HG03469 (cell line): ENCODE data around the gene MAPK14.
A peak's percentile ranks its signal among the peaks of the same experiment; 100 is the strongest.
"Not testable (repeated sequence)": the region's sequence is repeated elsewhere in the genome, so short reads cannot be mapped to it uniquely, and the experiment has no call there.

ENCODE experiments used
- ATAC-seq: cut with Tn5 transposase; IDR thresholded peaks from one replicate; pipeline ENCODE4 v1.9.1; 2021; ENCODE audit warnings: mild to moderate bottlenecking, moderate library complexity, moderate number of reproducible peaks; ENCODE audit not compliant: unreplicated experiment

MAPK14 gene

DNA sequence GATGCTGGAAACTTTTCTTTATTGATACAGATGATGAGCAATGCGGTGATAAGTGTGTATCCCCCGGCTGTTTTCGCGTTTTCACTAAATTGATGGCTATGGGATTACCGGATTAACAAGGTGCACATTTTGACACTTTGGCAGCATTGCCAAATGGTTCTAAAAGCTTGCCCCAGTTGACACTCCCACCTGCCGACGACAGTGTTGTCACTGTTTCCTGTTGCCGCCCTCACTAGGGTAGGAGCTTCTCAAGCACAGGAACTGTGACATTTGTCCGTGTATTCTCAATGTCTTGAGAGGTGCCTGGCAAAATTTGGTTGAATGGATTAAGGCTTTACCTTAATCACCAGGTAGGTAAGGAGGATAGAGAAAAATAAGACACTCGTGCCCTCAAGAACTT is 92.9 kb downstream of the MAPK14 start:
- ATAC-seq, result no peak

- no peak for ATAC-seq
These were observed 93.6 kb downstream of the MAPK14 start for GRCh38 chr6:36120979-36121786.

DNA sequence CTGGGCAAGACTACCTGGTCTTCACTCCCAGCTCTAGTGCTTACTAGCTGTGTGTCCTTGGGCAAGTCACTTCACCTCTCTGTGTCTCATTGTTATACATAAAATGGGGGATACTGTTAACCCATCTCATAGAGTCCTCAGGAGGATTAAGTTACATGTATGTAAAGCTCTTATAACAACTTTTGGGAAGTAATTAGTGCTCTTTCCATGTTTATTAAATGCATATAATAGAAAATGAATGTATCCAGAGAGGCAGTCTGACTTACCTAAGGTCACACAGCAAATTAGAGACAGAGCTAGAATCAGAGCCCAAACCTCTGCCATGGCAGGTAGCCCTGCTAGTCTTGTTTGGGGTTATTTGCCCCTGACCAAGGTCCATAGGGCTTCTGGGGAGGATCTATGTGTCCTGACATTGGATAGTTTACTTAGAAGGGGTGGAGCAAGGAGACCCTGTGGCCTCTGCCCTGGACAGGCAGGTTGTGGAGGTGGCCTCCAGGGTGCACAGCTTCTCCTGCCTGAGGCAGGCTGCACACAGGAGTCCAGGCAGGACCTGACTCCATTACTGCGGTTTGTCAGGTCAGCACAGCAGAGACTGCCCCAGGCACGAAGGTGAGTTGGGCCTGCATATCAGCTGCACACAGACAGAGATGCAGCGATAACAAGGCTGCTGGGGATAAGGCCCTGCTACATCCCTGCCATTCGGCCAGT is 94.3 kb downstream of the MAPK14 start:
- ATAC-seq, result no peak

- ATAC-seq, result no peak
These were observed 95.1 kb downstream of the MAPK14 start for GRCh38 chr6:36122495-36123269.

DNA sequence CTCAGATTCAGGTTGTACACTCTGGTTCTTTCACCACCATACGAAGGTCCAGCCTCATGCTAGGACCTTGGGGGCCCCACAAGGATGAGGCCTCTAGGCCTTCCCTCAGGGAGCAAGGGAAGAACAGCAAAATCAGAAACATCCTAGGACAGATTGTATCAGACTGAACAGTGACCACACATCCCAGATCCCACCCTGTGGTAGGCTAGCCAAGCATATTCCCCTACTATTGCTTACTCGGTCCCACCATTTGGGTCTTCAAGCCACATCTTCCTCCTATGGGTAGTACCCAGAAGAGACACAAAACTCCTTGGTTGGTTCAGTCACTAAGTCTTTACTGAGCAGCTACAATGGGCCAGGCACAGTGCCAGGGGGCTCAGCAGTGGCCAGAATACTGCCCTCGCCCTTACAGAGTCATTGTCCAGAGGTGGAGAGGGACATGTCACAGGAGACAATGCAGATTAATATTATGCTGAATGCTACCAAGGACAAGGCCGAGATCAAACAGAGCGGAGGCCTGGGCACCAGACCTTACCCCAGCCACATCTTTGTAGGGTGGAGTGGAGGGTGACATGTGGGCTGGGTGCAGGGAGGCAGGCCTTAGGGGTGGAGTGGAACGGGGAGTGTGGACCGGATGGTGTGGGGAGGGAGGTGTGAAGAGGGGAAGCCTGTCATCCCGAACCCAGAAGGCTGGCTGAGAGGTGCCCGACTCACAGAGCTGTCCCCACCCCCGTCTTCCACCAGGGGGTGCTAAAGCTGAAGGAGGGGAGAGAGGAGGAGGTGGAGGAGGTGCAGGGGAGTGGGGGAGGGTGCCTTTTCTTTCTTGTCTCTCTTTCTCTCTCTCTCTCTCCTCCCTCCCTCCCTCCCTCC is 95.9 kb downstream of the MAPK14 start:
- ATAC-seq, result no peak

GRCh38 chr6:36124346-36124745 is 96.7 kb downstream of the MAPK14 start:
- not testable (repeated sequence) for ATAC-seq

DNA sequence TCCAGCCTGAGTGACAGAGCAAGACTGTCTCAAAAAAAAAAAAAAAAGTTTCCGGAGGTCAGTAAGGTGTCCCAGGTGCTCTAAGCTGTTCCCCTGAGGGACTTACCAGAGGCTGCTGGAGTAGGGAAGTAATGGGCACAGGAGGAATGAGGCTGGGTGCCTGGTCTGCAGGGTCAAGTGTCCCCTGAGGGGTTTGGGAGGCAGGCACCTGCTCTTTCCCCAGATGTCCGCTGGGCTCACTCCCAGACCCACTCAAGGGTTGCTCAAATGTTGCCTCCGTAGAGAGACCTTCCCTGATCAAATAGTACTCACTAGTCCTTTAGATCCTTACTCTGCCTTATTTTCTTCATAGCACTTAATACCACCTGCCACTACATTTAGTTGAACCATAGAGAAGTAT is 97.3 kb downstream of the MAPK14 start:
- no peak for ATAC-seq

DNA sequence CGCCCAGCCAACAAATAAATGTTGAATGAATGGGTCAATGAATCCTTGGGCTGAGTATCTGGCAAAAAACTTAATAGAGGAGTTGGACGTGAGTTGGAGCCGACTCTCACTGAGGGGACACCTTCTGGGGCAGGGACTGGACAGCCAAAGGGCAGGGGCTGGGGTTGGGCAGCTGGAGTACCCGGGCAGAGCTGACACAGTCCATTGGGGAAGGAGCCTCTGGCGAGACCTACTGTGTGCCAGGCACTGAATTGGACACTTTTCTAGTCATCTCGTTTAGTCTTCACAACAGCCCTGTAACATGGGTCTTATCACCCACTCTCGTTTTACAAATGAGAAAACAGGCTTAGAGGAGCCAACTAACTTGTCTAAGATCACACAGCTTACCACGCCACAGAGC is 98.0 kb downstream of the MAPK14 start:
- ATAC-seq, result no peak

GRCh38 chr6:36126121-36126520 is 98.5 kb downstream of the MAPK14 start:
- ATAC-seq, result no peak

DNA sequence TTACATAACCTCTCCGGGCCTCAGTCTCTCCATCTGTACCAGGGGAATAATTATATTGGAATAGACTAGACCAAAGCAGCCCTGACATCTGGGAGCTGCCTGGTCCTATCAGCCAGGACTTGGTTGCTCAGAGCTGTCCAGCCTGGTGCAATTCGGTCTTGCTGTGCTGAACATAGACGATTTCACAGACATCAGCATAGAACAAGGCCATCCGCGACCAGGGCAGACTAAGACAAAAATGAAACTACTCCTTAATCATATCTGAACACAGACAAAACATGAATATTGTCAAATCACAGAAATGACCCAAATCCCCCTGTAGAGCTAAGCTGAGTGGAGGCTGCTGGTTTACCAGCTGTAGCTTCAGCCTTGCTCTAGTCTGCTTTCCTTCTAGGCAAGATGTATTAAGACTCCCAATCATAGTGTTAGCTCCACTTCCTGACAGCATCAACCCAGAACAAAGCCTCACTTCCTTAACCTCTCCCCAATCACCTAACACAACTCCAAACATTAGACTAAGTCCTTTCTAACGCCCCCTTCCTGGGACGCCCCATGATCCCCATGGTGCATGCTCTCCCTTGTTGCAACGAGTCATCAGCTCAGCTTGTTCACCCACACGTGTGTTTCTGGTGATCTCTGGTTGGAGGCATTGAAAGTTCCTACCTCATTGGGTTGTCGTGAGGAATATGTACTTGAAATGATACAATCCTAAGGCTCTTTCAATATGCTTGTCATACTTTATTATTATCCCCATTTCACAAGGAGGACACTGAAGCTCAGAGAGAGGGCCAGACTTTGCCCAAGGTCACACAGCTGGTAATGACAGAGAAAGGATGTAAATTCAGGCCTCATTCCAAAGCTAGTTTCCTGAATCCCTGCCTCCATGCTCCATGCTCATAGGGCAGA is 99.2 kb downstream of the MAPK14 start:
- no peak for ATAC-seq

DNA sequence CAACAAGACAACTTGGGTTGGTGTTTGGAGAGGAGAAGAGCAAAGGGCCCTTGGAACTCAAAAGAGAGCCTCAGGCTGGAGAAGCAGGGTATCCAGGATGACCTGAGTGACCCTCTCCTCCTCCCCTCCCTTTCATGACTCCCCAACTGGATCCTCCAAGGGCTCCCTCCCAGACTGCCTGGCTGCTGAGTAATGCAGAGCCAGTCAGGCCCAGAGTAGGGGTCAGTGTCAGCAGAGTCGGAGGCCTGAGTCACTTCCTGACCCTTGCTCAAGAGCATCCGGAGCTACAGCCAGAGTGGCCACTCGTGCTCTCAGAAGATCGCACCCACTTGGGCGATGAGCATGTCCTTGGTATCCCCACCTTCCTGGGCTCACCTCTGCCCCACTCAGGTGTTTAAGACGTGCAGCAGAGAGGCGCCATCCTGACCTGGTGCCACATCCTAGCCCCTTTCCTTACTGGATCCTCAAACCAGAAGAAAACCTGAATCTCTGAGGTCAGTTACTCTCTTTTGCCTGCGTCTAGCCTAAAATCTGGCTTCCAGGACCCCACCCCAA is 99.9 kb downstream of the MAPK14 start:
- no peak for ATAC-seq

- ATAC-seq, result no peak
These were observed 100.5 kb downstream of the MAPK14 start for GRCh38 chr6:36128073-36128472.

DNA sequence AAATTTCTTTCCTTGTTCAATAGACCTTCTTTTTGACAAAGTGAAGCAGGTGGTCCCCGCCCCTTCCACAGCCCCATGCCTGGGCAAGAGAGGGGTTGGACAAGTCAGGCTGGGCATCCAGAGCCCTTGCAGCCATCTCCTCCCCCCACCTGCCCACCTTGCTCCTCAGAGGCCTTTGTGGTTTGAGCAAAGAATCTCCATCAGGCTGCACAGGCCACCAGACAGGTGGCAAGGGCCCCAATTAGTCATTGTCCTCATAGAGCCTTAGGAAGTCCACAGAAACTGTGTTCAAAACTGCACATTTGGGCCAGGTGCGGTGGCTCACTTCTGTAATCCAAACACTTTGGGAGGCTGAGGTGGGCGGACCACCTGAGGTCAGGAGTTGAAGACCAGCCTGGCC is 101.2 kb downstream of the MAPK14 start:
- ATAC-seq, result no peak

- ATAC-seq, result not testable (repeated sequence)
These were observed 101.7 kb downstream of the MAPK14 start for GRCh38 chr6:36129334-36129733.

DNA sequence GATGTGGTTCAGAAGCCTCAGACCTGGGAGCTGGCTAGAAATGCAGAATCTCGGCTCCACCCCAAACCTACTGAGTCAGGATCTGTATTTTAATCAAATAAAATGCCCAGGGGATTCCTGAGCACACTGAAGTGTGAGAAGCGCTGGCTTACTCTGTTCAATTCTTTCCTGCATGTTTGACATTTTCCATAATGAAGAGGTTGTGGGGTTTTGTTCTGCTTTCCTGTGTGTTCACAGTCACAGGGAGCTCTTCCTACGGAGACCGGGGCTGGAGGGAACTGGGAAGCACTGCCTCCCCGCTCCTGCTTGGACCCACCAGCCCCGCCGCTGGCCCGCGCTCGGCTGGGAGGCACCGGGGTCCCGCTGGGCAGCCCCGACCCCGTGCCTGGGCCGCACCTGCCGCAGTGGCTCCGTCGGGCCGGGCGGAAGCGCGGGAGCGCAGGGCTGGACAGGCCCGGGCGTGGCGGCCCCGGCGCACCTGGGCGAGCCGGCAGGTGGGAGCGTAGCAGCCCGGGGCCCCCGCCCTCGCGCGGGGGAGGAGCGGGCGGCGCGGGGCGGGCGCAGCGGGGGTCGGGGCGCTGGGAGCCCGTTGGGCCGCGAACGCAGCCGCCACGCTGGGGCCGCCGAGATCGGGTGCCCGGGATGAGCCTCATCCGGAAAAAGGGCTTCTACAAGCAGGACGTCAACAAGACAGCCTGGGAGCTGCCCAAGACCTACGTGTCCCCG is 102.5 kb downstream of the MAPK14 start, which contains the start of gene MAPK13:
TSS of gene MAPK13 (plus strand) at position 573 of the 726 bp plus-strand sequence. CDS start at position 643, 70 bp downstream.
- ATAC-seq, result no peak

GRCh38 chr6:36130667-36131510 is 103.3 kb downstream of the MAPK14 start:
- ATAC-seq, result no peak

DNA sequence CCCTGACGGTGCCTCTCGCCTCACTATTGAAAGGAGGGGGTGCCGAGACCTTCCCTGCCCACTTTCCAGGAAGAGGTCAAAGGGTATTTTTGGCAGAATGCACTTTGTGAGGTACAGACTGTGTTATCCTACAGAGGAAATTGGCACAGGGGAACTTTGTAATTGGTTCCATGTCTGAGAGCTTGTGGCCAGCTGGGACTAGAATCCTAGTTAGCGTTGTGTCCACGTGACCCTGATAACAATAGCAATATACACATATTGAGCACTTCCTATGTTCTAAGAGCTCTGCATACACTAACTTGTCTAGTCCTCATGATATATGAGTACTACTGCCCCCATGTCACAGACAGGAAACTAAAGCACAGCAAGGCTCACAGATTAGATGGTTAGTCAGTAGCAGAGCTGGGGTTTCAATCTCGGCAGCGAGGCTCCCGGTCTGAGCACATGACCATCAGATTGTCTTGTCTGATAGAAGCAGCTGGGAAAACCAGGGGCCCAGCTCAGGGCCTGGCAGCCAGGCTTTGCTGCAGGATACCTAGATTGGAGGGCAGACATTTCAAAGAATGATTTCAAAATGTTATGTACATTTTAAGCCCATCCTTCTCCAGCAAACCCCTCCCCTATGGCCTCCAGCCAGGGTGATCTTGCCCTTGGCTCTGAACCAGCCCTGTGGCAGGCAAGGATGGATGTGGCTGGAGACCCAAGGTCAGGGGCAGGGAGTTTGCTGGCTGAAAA is 104.1 kb downstream of the MAPK14 start:
- peak; percentile 85 for ATAC-seq
